Measurements from ENCODE around the gene PRODH2. TPM values are rescaled to one million over a fixed set of nuclear protein-coding genes. Genes with fewer than 3 reads are reported as not detected.

The PRODH2 gene
- total RNA-seq, 6 donors from 2014 or later, result not detected

GRCh38 chr19:35766571-35767104, 46.0 kb downstream of the PRODH2 start:
- DNase-seq (no peak), ATAC-seq (ENCODE audit: low FRiP score in 2 of 2) (peak in 1 of 2 donors; percentile 7)
- H3K27ac ChIP-seq, result no peak overlapping the region
- peaks cover 0 to 61% (median 34%) of the 10 kb centered on the region in 4 donors for H3K36me3 ChIP-seq
- no peaks in the 10 kb centered on the region for H3K27me3 ChIP-seq
- H3K4me3 ChIP-seq, result no peak overlapping the region
- H3K4me1 ChIP-seq, result no peaks in the 10 kb centered on the region
- no peak for TF ChIP-seq EP300 (IDR thresholded peaks at IDR 0.05)
- no peak for TF ChIP-seq POLR2A (IDR thresholded peaks at IDR 0.05)
- TF ChIP-seq CTCF (IDR thresholded peaks at IDR 0.05), result no peak
- no peak for TF ChIP-seq POLR2AphosphoS5 (IDR thresholded peaks at IDR 0.05)
- no peaks in the 10 kb centered on the region for H3K9me3 ChIP-seq
- 97 to 100% methylated on average over 2 to 10 of the region's 11 CpGs for WGBS, 2 donors

- 94 to 95% methylated on average over 17 of the region's 17 CpGs for WGBS, 2 donors
- Histone ChIP-seq H3K36me3 (peaks cover 0 to 65% (median 35%) of the 10 kb centered on the region in 4 donors), H3K27me3 (no peaks in the 10 kb centered on the region), H3K4me3 (no peak overlapping the region), H3K27ac (no peak overlapping the region), H3K9me3 (no peaks in the 10 kb centered on the region), H3K4me1 (peaks cover 0 to 4% (median 0%) of the 10 kb centered on the region in 4 donors)
- TF ChIP-seq POLR2A (IDR thresholded peaks at IDR 0.05), result no peak
- no peak for TF ChIP-seq CTCF (IDR thresholded peaks at IDR 0.05)
- no peak for TF ChIP-seq EP300 (IDR thresholded peaks at IDR 0.05)
- no peak for TF ChIP-seq POLR2AphosphoS5 (IDR thresholded peaks at IDR 0.05)
- DNase-seq, result no peak
- no peak for ATAC-seq (ENCODE audit: low FRiP score in 2 of 2)
Measured at GRCh38 chr19:35764432-35765315, 48.0 kb downstream of the PRODH2 start.

GRCh38 chr19:35760711-35761349, 51.8 kb downstream of the PRODH2 start:
- DNase-seq (no peak), ATAC-seq (ENCODE audit: low FRiP score in 2 of 2) (no peak)
- TF ChIP-seq POLR2A (IDR thresholded peaks at IDR 0.05), result no peak
- no peak for TF ChIP-seq EP300 (IDR thresholded peaks at IDR 0.05)
- no peak for TF ChIP-seq CTCF (IDR thresholded peaks at IDR 0.05)
- TF ChIP-seq POLR2AphosphoS5 (IDR thresholded peaks at IDR 0.05), result no peak
- peaks cover 27 to 33% (median 28%) of the 10 kb centered on the region in 4 donors for H3K4me1 ChIP-seq
- no peaks in the 10 kb centered on the region for H3K9me3 ChIP-seq
- no peak overlapping the region for H3K27ac ChIP-seq
- no peak overlapping the region for H3K4me3 ChIP-seq
- 93 to 95% methylated on average over 4 of the region's 4 CpGs for WGBS, 2 donors
- H3K36me3 ChIP-seq, result peaks cover 0 to 40% (median 30%) of the 10 kb centered on the region in 4 donors
- H3K27me3 ChIP-seq, result peaks cover 0 to 3% (median 0%) of the 10 kb centered on the region in 4 donors

- Histone ChIP-seq H3K4me1 (peaks cover 32 to 43% (median 34%) of the 10 kb centered on the region in 4 donors), H3K36me3 (peaks cover 0 to 30% (median 22%) of the 10 kb centered on the region in 4 donors), H3K27me3 (peaks cover 0 to 3% (median 1%) of the 10 kb centered on the region in 4 donors), H3K27ac (no peak overlapping the region), H3K9me3 (no peaks in the 10 kb centered on the region), H3K4me3 (no peak overlapping the region)
- ATAC-seq (ENCODE audit: low FRiP score in 2 of 2) (no peak), DNase-seq (no peak)
- TF ChIP-seq CTCF (IDR thresholded peaks at IDR 0.05) (no peak), POLR2A (IDR thresholded peaks at IDR 0.05) (no peak), EP300 (IDR thresholded peaks at IDR 0.05) (no peak), POLR2AphosphoS5 (IDR thresholded peaks at IDR 0.05) (no peak)
- WGBS, 2 donors, result 96 to 100% methylated on average over 1 to 2 of the region's 2 CpGs
Measured at GRCh38 chr19:35759697-35760096, 52.9 kb downstream of the PRODH2 start.
